ENCODE measurements around the gene NACAD.

Gene NACAD

DNA sequence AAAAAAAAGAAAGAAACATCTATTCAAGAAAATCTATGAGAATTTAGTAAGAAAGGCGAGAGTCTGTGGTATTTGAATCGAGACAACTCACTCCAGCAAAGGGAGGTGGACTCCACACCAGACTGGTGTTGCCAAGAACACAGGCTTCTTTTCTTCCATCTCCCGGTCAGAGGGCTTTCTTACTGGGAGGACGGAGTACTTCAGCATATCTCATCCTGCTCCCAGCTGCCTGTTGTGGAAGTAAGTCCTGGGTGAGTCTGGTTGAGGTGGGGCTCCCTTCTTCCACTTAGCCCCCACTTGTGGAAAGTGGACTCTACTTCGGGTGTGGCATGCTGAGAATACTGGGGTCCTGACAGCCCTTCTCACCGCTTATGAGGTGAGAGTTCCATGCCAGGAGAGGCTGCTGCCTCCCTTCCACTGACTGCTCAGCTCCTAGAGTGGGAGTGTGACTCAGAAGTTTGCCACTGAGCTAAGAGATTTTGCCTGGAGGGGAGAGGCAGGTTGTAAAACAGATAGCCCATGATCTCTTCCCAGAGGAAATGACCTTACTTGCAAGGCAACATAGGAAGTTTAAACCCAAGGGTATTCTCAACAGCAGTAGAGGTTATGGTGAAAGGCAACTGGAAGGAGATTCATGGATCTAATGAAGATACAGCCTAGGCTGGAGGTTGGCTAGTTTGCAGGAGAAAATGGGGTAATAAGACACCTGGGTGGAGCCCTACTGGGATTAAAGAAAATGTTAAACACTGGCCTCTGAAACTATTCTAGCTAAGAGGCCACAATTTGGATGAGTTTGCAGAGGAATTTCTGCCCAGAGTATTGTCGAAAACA, 3.5 kb upstream of the NACAD start:
- DNase-seq (ENCODE audit: low spot score), result peak; percentile 56

DNA sequence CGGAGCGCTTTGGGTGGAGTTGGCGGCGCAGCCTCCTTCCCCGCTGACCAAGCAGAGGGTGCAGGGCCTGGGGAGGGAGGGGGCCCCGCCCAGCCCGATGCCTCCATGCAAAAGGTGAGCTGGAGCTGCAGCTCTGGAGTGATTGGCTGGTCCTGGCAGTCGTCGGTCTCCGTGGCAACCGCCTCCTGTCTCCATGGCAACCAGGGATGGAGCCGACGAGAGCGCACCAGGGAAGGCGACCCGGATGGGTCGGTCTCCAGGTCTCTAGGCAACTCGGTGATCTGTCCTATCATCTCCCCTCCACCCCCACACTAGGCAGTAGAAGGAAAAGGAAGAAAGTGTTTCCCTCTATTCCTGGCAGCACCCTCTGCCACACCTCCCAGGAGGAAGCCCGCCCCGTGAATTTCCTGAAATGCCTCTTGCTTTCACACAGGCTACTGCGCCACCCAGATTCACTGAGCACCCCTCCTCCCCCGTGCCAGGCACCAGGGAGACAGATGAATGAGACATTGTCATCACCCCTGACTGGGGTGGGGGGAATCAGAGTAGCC, 647 bp upstream of the NACAD start:
- peak; percentile 89 for DNase-seq (ENCODE audit: low spot score)

DNA sequence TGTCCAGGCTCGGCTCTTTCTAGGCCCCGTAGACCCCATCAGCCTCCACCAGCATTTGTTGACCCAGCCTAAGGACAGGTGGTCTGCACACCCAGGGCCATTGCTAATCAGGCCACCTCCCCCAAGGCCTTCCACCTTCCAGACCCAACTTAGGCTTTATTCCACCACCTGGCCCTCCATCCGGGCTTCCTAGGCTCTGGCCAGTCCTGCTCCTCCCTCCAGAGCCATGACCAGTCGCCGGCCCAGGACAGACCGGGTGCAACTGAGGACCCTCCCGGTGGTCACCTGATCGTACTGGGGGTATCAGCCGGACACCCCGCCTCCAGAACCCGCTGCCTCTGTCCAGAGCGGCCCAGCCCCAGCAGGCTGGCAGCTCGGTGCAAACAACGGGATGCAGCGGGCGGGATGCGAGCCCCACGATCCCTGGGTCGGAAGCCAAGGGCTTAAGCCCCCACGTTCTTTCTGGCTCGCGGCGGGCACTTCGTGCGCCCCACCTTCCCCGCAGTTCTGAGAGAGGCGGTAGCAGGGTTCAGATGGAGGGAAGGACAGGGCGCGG, 545 bp downstream of the NACAD start:
- no peak for DNase-seq (ENCODE audit: low spot score)

DNA sequence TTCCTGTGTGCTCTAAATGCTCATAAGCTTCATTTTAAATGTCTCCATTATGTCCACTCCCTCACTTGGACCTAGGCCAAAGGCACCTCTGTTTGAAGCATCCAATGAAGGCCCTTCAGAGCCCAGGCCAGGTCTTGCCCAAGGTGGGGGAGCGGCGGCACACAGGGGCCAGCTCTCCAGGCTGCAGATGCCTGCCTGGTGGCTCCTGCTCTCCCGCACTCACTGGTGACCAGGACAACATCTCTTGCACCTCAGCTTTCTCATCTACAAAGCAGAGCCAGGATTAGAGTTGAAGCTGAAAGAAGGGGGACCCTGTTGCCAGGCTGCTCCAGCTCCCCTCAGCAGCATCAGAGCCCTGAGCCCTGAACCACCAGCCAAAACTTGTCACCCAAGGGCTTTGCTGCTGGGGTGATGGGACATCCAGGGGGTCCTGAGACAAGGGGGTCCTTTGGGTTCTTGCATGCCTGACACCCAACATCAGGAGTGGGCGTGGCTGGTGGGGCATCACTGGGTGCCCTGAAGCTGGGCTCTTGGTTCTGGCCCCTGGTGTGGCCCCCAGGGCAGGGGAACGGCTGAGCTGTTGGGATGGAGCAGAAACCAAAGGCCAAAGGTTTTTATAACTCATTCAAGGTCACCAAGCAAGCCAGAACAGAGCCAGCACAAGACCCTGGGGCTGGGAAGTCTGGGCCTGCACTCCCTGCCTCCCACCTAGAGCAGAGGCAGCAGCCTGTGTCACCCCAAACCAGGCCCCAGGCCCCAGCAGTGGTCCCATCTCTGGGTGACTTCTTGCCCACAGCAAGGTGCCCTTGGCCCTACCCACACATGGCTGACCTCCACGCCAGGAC, 1.2 kb downstream of the NACAD start:
- DNase-seq (ENCODE audit: low spot score), result no peak

DNA sequence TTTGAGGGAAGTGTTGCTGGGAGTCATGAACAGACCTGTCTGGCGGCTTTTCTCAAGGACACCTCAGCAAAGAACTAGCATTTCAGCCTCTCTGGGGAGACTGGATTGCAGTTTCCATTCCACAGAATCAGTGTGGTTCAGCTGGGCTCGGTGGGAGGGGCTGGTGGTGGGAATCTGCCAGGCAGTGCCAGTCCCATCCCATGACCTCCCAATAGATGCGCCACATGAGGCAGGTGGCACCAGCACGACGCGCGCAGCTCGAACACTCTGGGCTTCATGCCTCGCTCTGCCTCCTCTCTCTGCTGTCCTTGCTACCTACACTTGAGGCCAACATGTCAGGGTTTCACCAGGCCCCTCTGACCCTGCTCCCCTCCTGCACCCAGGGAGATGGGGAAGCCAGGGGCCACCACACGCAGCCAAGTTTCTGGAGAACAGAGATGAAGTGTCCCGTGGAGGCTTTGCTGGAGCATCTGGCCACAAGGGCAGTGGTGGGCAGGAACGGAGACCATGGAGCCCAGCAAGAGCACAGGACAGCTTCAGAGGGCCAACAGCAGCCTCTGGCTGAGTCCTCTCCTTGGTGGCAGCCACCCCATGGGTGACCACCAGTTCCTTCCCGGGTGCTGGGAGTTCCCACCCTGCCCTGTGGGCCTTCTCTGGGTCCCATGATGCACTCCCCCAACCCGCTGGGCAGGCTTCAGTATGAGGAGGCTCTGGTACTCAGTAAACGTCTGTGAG, 2.3 kb downstream of the NACAD start:
- DNase-seq (ENCODE audit: low spot score), result no peak

DNA sequence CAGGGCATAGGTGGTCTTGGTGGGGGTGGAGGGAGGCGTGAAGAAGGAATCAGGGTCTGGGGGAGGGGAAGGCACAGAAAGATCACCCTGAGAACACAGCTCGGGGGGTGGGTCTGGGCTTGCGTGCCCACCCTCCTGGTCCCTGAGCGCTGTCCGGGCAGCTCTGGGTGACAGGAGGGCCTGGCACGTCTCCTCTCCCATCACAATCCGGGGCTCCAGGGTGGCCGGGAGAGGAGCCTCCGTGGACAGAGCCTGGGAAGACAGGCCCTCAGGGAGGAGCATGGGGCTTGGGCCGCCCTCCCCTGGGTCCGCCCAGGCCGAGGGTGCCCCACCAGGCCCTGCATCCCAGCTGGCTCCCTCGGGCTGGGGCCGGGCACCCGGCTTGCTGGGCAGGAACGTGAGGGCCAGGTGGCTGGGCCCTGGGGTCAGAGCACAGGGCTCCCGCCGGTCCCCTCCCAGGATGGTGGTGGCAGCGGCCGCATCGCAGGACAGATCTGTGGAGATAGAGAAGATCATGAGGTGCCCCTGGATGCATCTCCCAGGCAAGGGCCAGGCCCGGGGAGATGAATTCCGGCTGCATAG, 3.1 kb downstream of the NACAD start:
- DNase-seq (ENCODE audit: low spot score), result no peak

DNA sequence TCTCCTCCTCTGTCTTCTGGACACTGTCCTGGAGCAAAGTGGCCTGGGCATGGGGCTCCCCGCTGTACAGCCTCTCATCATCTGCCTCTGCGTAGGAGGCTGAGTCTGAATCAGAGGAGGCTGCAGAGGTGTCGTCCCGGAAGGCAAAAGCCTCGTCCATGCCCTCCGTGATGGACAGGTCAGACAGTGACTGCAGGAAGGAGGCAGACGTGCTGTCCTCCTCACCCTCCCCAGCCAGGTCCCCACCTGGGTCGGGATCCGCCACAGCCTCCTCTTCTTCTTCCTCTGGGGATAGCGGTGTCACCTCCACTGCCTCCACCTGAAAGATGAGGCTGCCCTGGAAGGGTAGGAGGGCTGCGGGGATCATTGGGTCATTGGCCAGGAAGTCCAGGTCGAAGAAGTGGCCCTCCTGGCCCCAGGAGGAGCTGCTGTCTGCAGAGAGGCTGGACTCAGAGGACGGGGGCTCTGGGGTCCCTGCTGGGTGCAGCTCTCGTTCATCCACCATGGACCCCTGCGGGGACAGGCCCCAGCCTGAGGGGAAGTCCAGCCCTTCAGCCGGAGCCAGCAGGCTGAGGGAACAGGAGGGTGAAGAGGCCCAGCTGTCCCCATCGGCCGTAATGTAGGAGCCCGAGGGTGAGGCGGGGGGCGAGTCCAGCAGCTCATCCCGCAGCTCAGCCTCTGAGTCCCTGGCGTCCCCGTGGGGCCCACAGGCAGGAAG, 3.7 kb downstream of the NACAD start:
- DNase-seq (ENCODE audit: low spot score), result no peak

DNA sequence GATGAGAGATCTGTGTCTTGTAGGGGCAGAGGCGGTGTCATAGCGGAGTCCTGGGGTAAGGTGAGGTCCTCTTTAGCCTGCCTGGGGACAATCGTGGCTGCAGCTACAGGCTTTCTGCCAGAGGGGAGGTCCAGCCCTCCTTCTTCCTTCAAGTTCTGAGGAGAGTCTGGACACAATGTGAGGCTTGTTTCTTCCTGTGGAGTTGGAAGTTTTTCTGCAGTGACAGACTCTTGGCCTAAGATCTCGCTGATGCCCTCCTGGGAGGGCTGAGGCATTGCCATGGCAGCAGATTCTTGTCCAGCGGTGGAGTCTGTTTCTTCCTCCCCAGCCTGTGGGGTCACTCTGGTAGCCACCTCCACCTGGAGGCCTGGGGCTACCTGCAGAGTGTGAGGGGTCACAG, 4.4 kb downstream of the NACAD start:
- DNase-seq (ENCODE audit: low spot score), result no peak

DNA sequence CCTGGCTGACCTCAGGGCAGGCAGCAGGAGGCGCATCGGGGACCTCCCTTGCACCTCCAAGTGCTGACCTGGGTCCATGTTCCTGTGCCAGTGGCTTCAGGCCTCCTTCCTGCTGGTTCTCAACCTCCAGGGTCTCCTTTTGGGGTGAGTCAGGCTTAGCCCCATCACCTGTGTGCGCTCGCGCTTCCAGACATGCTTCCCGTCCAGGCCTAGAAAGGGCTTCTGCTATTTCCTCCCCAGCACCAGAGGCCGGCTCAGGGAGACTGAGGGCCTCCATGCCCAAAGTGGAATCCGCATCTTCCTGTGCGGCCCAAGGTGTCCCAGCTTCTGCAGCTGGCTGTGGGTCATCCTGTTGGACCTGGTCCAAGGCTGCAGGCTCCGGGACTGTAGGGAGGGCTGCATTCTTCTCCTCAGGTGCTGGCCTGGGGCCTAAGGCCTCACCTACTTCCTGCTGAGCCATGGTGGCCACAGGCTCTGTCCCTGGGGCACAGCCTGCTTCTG, 5.9 kb downstream of the NACAD start:
- no peak for DNase-seq (ENCODE audit: low spot score)

DNA sequence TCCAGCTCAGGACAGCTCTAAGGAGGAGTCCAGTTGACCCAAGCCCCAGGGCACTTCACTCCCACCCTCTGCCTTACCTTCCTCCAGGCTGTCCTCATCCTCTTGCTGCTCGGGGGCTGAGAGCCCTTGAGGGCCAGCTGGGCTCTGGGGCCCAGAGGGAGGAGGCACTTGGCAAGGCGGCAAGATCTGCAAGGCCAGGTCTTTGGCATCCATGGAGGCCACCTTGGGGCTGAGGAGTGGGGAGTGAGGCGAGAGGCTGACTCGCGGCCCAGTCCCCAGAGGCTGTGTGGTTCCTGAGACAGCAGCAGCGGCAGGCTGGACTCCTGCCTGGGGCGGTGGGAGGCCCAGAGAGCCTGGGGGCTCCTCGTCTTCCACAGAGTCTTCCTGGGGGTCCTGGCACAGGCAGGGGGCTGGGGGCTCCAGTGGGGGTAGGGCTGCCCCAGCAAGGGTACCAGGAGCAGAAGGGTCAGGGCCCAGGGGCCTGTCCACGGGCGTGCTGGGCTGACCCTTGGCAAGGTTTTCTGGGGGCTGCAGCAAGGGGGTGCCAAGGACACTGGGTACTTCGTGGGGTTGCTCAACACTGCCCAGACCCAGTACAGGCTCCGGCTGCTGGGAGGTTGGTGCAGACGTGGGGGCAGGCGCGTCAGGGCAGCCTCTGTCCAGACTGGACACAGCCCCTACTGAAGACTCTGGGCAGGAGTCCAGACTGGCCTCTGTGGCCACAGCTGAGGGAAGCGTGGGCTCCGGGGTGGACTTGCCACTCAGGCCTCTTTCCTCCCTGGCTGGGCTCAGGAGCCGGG, 6.5 kb downstream of the NACAD start:
- no peak for DNase-seq (ENCODE audit: low spot score)

DNA sequence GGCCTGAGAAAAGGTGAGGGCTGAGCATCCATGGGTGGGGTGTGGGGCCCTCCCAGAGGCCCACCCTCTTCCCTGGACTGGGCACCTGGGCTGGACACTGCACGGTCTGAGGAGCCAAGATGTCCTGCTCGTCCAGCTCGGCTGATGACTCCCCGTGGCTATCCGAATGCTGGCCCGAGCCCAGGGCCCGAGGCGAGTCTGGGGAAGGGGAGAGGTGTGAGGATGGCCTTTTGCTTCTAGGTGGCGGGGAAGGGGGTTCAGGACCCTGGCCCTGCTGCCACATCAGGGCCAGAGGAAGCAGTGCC, 7.1 kb downstream of the NACAD start:
- no peak for DNase-seq (ENCODE audit: low spot score)

DNA sequence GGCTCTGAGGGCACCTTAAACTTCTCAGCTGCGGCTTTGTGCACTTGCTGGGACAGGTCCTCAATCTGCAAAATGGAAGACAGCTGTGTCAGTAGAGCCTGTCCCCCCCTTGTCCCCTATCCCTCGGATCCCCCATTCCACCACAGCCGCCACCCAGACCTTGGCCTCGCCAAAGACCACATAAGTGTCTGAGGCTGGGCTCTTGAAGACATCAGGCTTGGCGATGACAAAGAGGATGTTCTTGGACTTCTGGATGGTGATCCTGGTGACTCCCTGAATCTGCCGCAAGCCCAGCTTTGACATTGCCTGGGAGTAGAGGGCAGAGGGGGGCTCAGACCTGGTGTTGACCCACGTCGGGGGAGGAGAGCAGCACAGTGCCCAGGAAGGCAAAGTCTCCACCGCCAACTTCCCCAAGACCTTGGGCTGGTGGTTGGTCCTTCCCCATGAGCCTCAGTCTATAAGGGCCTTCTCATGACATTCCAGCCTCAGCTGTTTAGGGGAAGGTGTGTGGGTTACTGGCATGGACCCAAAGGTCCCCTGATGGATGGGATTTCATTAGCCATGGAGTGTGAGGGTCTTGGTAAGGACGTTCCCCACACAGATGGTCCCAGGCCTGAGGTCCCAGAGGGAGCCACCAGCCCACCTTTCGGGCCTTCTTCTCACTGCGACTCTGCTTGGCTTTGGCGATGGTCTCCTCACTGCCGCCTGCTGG, 7.7 kb downstream of the NACAD start:
- no peak for DNase-seq (ENCODE audit: low spot score)

DNA sequence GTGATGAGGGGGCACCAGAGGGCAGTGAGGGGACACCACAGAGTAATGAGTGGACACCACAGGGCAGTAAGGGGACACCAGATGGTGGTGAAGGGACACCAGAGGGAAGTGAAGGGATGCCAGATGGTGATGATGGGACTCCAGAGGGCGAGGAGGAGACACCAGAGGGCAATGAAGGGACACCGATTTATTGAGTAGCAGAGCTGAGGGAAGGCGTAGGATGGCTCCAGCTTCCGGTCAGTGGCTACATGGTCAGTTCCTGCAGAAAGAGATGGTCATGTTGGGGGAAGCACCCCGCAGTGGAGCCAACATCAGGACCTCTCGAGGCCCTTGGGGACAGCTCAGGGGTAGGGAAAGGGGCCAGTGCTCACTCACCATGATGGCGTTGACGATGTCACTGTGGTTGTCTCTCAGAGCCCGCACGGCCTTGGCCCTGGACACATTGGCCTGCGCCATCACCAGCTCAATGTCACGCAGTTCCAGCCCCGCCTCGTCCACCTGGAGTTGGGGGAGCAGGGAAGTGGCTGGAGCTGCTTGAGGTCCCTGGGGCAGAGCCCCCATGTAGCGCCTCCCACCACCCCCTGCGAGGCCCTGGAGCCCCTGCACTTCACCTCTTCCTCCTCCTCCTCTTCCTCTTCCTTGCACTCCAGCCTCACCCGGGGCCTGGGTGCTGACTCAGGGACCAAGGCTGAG, 8.4 kb downstream of the NACAD start:
- no peak for DNase-seq (ENCODE audit: low spot score)

DNA sequence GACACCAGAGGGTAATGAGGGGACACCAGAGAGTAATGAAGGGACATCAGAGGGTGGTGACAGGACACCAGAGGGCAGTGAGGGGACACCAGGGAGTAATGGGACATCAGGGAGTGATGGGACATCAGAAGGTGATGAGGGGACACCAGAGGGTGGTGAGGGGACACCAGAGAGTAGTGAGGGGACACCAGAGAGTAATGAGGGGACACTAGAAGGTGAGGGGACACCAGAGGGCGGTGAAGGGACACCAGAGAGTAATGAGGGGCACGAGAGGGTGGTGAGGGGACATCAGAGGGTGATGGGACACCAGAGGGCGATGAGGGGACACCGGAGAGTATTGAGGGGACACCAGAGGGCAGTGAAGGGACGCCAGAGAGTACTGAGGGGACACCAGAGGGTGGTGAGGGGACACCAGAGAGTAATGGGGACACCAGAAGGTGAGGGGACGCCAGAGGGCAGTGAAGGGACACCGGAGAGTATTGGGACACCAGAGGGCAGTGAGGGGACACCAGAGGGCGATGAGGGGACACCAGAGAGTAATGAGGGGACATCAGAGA, 10.6 kb downstream of the NACAD start:
- no peak for DNase-seq (ENCODE audit: low spot score)

DNA sequence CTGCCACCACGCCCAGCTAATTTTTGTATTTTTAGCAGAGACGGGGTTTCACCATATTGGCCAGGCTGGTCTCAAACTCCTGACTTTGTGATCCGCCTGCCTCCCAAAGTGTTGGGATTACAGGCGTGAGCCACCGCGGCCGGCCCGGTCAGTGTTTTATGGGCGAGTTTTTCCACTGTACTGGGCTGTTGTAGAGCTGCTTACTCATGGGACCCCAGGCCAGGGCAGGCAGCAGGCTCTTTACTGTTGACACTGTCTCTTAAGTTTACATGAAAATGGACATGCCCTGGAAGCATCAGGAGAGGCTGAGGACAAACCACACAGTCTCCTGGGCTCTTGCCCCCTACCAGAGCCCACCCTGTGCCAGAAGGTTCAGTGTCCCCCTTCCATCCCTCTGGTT, 11.2 kb downstream of the NACAD start:
- DNase-seq (ENCODE audit: low spot score), result no peak

DNA sequence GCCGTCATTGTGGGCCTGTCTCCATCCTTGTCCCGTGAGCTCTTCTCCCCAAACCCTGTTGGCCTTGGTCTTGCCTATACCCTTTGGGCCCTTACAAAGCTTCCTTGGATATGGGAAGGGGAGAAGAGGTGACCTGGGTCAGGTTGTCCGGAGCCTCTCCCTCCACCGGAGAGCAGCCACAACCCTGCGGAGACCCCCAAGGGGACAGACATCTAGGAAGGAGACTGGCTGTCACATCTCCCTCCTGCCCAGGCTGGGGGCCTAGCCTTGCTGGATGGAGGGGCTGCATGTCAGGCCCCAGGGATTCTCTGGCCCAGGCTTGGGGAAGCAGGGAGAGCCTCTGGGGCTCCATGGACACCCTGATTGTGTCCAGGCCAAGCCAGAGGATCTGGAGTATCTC, 11.8 kb downstream of the NACAD start:
- DNase-seq (ENCODE audit: low spot score), result no peak

DNA sequence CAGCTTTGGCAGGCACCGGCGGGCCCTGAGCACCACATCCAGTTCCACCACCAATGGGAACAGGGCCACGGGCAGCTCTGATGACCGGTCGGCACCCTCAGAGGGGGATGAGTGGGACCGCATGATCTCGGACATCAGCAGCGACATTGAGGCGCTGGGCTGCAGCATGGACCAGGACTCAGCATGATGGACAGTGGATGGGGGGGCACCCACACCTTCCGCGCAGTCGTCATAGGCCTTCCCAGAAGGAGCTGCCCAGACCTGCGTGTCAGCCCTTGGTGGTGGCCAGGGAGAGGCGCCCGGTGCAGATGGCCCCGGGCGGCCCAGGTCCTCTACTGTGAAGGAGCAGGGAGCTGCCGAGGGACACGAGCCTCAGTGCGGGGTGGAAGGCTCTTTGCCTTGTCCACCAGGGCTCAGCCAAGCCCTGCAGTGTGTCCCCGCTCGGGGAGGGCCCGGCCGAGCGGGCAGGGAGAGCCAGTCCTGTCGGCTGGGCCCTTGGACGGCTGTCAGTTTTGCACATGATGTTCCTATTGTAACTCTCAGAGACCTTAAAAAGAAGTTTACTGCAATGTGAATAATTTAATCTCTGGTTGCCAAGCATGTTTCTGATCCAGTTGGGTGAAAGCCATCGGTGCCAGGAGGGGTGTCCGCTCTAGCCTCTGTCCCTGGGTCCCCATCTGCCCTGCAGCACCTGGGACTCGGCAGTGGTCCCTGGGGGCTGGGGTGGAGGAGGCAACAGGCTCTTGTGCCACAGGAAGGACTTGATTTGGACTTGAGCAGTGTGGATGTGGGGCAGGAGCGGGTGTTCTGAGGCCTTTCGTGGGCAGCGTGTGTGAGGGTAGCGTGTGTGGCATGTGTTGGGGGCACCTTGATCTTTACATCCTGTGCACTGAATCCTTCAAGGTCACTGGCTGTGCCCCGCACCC, 12.6 kb downstream of the NACAD start:
- DNase-seq (ENCODE audit: low spot score), result no peak

DNA sequence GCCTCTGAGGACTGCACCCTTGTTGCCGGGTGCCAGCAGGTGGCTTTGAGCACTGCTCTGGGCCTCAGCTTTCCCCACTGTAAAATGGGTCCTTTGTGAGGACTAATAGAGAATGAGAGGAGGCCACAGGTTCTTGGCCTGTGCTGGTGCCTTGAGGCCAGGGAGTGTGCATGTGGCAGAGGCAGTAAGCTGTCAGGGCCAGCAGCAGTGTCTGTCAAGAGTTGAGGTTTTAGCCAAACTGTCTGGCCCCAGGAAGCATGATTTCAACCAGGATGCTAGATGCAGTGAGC, 13.5 kb downstream of the NACAD start:
- no peak for DNase-seq (ENCODE audit: low spot score)
